Chondrocyte (in vitro differentiated cells): ENCODE data around the gene EIF2A. TPM values are rescaled to one million over a fixed set of nuclear protein-coding genes. Genes with fewer than 3 reads are reported as not detected.
A peak's percentile ranks its signal among the peaks of the same experiment; 100 is the strongest.
"Not testable (repeated sequence)": the region's sequence is repeated elsewhere in the genome, so short reads cannot be mapped to it uniquely, and the experiment has no call there.

Source experiments
- DNase-seq: peaks from one replicate; pipeline ENCODE4 v3.0.0; 2021; ENCODE audit warnings: mixed read lengths, low spot score
- H3K27ac Mint-ChIP-seq: one replicate; pipeline ENCODE4 v1.8.0; 2021; ENCODE audit warnings: mild to moderate bottlenecking, moderate library complexity, mixed read lengths; ENCODE audit not compliant: unreplicated experiment
- H3K27me3 Mint-ChIP-seq: 2 replicates; pipeline ENCODE4 v1.8.0; 2021; ENCODE audit warnings: low read depth, mixed read lengths
- H3K36me3 Mint-ChIP-seq: 2 replicates; pipeline ENCODE4 v1.8.0; 2021; ENCODE audit warnings: low read depth, mixed read lengths
- H3K4me1 Mint-ChIP-seq: 2 replicates; pipeline ENCODE4 v1.8.0; 2021; ENCODE audit warnings: low read depth, mild to moderate bottlenecking, mixed read lengths
- H3K4me3 Mint-ChIP-seq: one replicate; pipeline ENCODE4 v1.8.0; 2021; ENCODE audit warnings: mild to moderate bottlenecking, moderate library complexity, mixed read lengths; ENCODE audit not compliant: unreplicated experiment
- H3K9me3 Mint-ChIP-seq: 2 replicates; pipeline ENCODE4 v1.8.0; 2021; ENCODE audit warnings: low read depth, mixed read lengths
- CTCF ChIP-seq: fragments of 200-600 bp; sonication (generic); IDR thresholded peaks from 2 replicates; pipeline ENCODE4 v1.5.0; 2021; ENCODE audit warnings: antibody characterized with exemption, mild to moderate bottlenecking, moderate library complexity
- total RNA-seq: library from RNA; stranded (reverse); gene quantifications from 3 replicates; pipeline ENCODE4 v1.2.1, GENCODE V29; 2021

The EIF2A gene
- total RNA-seq, 1 donor from 2014 or later, result 48.4 TPM

GRCh38 chr3:150613034-150613433 lies 66.4 kb downstream of the EIF2A start:
- no peak overlapping the region for H3K4me3 Mint-ChIP-seq
- H3K27ac Mint-ChIP-seq, result no peak overlapping the region
- DNase-seq, result no peak
- no peaks in the 10 kb centered on the region for H3K27me3 Mint-ChIP-seq
- no peaks in the 10 kb centered on the region for H3K9me3 Mint-ChIP-seq
- TF ChIP-seq CTCF, result no peak
- H3K4me1 Mint-ChIP-seq, result peaks cover 19% of the 10 kb centered on the region
- peaks cover 3% of the 10 kb centered on the region for H3K36me3 Mint-ChIP-seq

GRCh38 chr3:150613709-150614480 lies 67.3 kb downstream of the EIF2A start:
- no peak for DNase-seq
- Mint-ChIP-seq H3K9me3 (no peaks in the 10 kb centered on the region), H3K4me1 (peaks cover 18% of the 10 kb centered on the region), H3K4me3 (no peak overlapping the region), H3K36me3 (peaks cover 3% of the 10 kb centered on the region), H3K27me3 (no peaks in the 10 kb centered on the region), H3K27ac (no peak overlapping the region)
- TF ChIP-seq CTCF, result no peak

- H3K9me3 Mint-ChIP-seq, result no peaks in the 10 kb centered on the region
- peaks cover 38% of the 10 kb centered on the region for H3K4me1 Mint-ChIP-seq
- H3K36me3 Mint-ChIP-seq, result peaks cover 3% of the 10 kb centered on the region
- H3K4me3 Mint-ChIP-seq, result no peak overlapping the region
- no peaks in the 10 kb centered on the region for H3K27me3 Mint-ChIP-seq
- DNase-seq, result no peak
- H3K27ac Mint-ChIP-seq, result no peak overlapping the region
- TF ChIP-seq CTCF, result no peak
These were observed 73.6 kb downstream of the EIF2A start for GRCh38 chr3:150620002-150620689.

- peaks cover 58% of the 10 kb centered on the region for H3K4me1 Mint-ChIP-seq
These were observed 76.4 kb downstream of the EIF2A start for GRCh38 chr3:150622955-150623354.

GRCh38 chr3:150623945-150624344 lies 77.4 kb downstream of the EIF2A start:
- no peak for DNase-seq
- no peaks in the 10 kb centered on the region for H3K9me3 Mint-ChIP-seq

More at GRCh38 chr3:150622955-150623354, 76.4 kb downstream of the EIF2A start:
- not testable (repeated sequence) for DNase-seq, H3K4me3 Mint-ChIP-seq, H3K9me3 Mint-ChIP-seq, H3K27me3 Mint-ChIP-seq
- Mint-ChIP-seq H3K36me3 (peaks cover 14% of the 10 kb centered on the region), H3K27ac (peak overlapping the region; percentile 84)

More at GRCh38 chr3:150623945-150624344, 77.4 kb downstream of the EIF2A start:
- H3K4me3 Mint-ChIP-seq, result no peak overlapping the region
- TF ChIP-seq CTCF, result no peak
- peak overlapping the region; percentile 89 for H3K27ac Mint-ChIP-seq
- peaks cover 15% of the 10 kb centered on the region for H3K36me3 Mint-ChIP-seq
- no peaks in the 10 kb centered on the region for H3K27me3 Mint-ChIP-seq
- peaks cover 61% of the 10 kb centered on the region for H3K4me1 Mint-ChIP-seq
